ENCODE results near the gene TRPM4.
"Not testable (repeated sequence)": the region's sequence is repeated elsewhere in the genome, so short reads cannot be mapped to it uniquely, and the experiment has no call there.

Gene TRPM4

GRCh38 chr19:49140951-49141350 is 16.6 kb upstream of the TRPM4 start:
- no peak overlapping the region for H3K27ac ChIP-seq (ENCODE audit: low read depth in 2 of 2, low read length in 2 of 2)
- no peaks in the 10 kb centered on the region for H3K36me3 ChIP-seq (ENCODE audit: control insufficient read depth in 2 of 2, insufficient read depth in 2 of 2, low read length in 2 of 2)
- H3K27me3 ChIP-seq (ENCODE audit: control insufficient read depth in 2 of 2, insufficient read depth in 2 of 2, low read length in 2 of 2) = no peaks in the 10 kb centered on the region
- H3K4me1 ChIP-seq (ENCODE audit: control insufficient read depth in 2 of 2, insufficient read depth in 2 of 2, low read length in 2 of 2) = peaks cover 9 to 16% of the 10 kb centered on the region in 2 donors
- no peak overlapping the region for H3K9ac ChIP-seq (ENCODE audit: low read depth in 1 of 2, low read length in 2 of 2)
- no peak overlapping the region for H3K4me3 ChIP-seq (ENCODE audit: low read length in 2 of 2)
- no peaks in the 10 kb centered on the region for H3K9me3 ChIP-seq (ENCODE audit: control insufficient read depth in 2 of 2, low read length in 2 of 2)

- H3K27ac ChIP-seq (ENCODE audit: low read depth in 2 of 2, low read length in 2 of 2) = no peak overlapping the region
- no peaks in the 10 kb centered on the region for H3K9me3 ChIP-seq (ENCODE audit: control insufficient read depth in 2 of 2, low read length in 2 of 2)
- H3K4me1 ChIP-seq (ENCODE audit: control insufficient read depth in 2 of 2, insufficient read depth in 2 of 2, low read length in 2 of 2) = peaks cover 13 to 20% of the 10 kb centered on the region in 2 donors
- no peak overlapping the region for H3K4me3 ChIP-seq (ENCODE audit: low read length in 2 of 2)
- H3K27me3 ChIP-seq (ENCODE audit: control insufficient read depth in 2 of 2, insufficient read depth in 2 of 2, low read length in 2 of 2) = no peaks in the 10 kb centered on the region
- no peak overlapping the region for H3K9ac ChIP-seq (ENCODE audit: low read depth in 1 of 2, low read length in 2 of 2)
- H3K36me3 ChIP-seq (ENCODE audit: control insufficient read depth in 2 of 2, insufficient read depth in 2 of 2, low read length in 2 of 2) = no peaks in the 10 kb centered on the region
These were observed 16.2 kb upstream of the TRPM4 start for GRCh38 chr19:49141352-49141751.

- Histone ChIP-seq H3K9ac (ENCODE audit: low read depth in 1 of 2, low read length in 2 of 2) (no peak overlapping the region), H3K9me3 (ENCODE audit: control insufficient read depth in 2 of 2, low read length in 2 of 2) (no peaks in the 10 kb centered on the region), H3K4me1 (ENCODE audit: control insufficient read depth in 2 of 2, insufficient read depth in 2 of 2, low read length in 2 of 2) (peaks cover 15 to 18% of the 10 kb centered on the region in 2 donors), H3K27me3 (ENCODE audit: control insufficient read depth in 2 of 2, insufficient read depth in 2 of 2, low read length in 2 of 2) (no peaks in the 10 kb centered on the region), H3K27ac (ENCODE audit: low read depth in 2 of 2, low read length in 2 of 2) (no peak overlapping the region), H3K36me3 (ENCODE audit: control insufficient read depth in 2 of 2, insufficient read depth in 2 of 2, low read length in 2 of 2) (no peaks in the 10 kb centered on the region), H3K4me3 (ENCODE audit: low read length in 2 of 2) (peak overlapping the region; percentile 57 to 71)
These were observed 14.7 kb upstream of the TRPM4 start for GRCh38 chr19:49142866-49143335.

GRCh38 chr19:49145573-49146407 is 11.8 kb upstream of the TRPM4 start:
- Histone ChIP-seq H3K9ac (ENCODE audit: low read depth in 1 of 2, low read length in 2 of 2) (no peak overlapping the region), H3K27ac (ENCODE audit: low read depth in 2 of 2, low read length in 2 of 2) (no peak overlapping the region), H3K36me3 (ENCODE audit: control insufficient read depth in 2 of 2, insufficient read depth in 2 of 2, low read length in 2 of 2) (no peaks in the 10 kb centered on the region), H3K27me3 (ENCODE audit: control insufficient read depth in 2 of 2, insufficient read depth in 2 of 2, low read length in 2 of 2) (no peaks in the 10 kb centered on the region), H3K9me3 (ENCODE audit: control insufficient read depth in 2 of 2, low read length in 2 of 2) (no peaks in the 10 kb centered on the region), H3K4me1 (ENCODE audit: control insufficient read depth in 2 of 2, insufficient read depth in 2 of 2, low read length in 2 of 2) (peaks cover 33 to 40% of the 10 kb centered on the region in 2 donors), H3K4me3 (ENCODE audit: low read length in 2 of 2) (peak overlapping the region; percentile 20 to 25)

GRCh38 chr19:49146408-49146770 is 11.2 kb upstream of the TRPM4 start:
- H3K9ac ChIP-seq (ENCODE audit: low read depth in 1 of 2, low read length in 2 of 2); H3K27me3 ChIP-seq (ENCODE audit: control insufficient read depth in 2 of 2, insufficient read depth in 2 of 2, low read length in 2 of 2); H3K9me3 ChIP-seq (ENCODE audit: control insufficient read depth in 2 of 2, low read length in 2 of 2); H3K36me3 ChIP-seq (ENCODE audit: control insufficient read depth in 2 of 2, insufficient read depth in 2 of 2, low read length in 2 of 2); H3K27ac ChIP-seq (ENCODE audit: low read depth in 2 of 2, low read length in 2 of 2): not testable (repeated sequence)
- Histone ChIP-seq H3K4me1 (ENCODE audit: control insufficient read depth in 2 of 2, insufficient read depth in 2 of 2, low read length in 2 of 2) (peaks cover 37 to 46% of the 10 kb centered on the region in 2 donors), H3K4me3 (ENCODE audit: low read length in 2 of 2) (peak overlapping the region in 1 of 2 donors; percentile 20)

- Histone ChIP-seq H3K9me3 (ENCODE audit: control insufficient read depth in 2 of 2, low read length in 2 of 2) (no peaks in the 10 kb centered on the region), H3K27me3 (ENCODE audit: control insufficient read depth in 2 of 2, insufficient read depth in 2 of 2, low read length in 2 of 2) (no peaks in the 10 kb centered on the region), H3K36me3 (ENCODE audit: control insufficient read depth in 2 of 2, insufficient read depth in 2 of 2, low read length in 2 of 2) (no peaks in the 10 kb centered on the region), H3K4me3 (ENCODE audit: low read length in 2 of 2) (peak overlapping the region; percentile 88 to 93), H3K27ac (ENCODE audit: low read depth in 2 of 2, low read length in 2 of 2) (peak overlapping the region; percentile 66 to 97), H3K4me1 (ENCODE audit: control insufficient read depth in 2 of 2, insufficient read depth in 2 of 2, low read length in 2 of 2) (peaks cover 38 to 45% of the 10 kb centered on the region in 2 donors), H3K9ac (ENCODE audit: low read depth in 1 of 2, low read length in 2 of 2) (peak overlapping the region; percentile 50 to 72)
These were observed 9.4 kb upstream of the TRPM4 start for GRCh38 chr19:49148044-49148682.

- peak overlapping the region; percentile 88 to 93 for H3K4me3 ChIP-seq (ENCODE audit: low read length in 2 of 2)
- peak overlapping the region; percentile 82 to 94 for H3K9ac ChIP-seq (ENCODE audit: low read depth in 1 of 2, low read length in 2 of 2)
- peaks cover 38 to 45% of the 10 kb centered on the region in 2 donors for H3K4me1 ChIP-seq (ENCODE audit: control insufficient read depth in 2 of 2, insufficient read depth in 2 of 2, low read length in 2 of 2)
- H3K9me3 ChIP-seq (ENCODE audit: control insufficient read depth in 2 of 2, low read length in 2 of 2) = no peaks in the 10 kb centered on the region
- H3K27me3 ChIP-seq (ENCODE audit: control insufficient read depth in 2 of 2, insufficient read depth in 2 of 2, low read length in 2 of 2) = no peaks in the 10 kb centered on the region
- H3K27ac ChIP-seq (ENCODE audit: low read depth in 2 of 2, low read length in 2 of 2) = peak overlapping the region; percentile 93 to 97
- no peaks in the 10 kb centered on the region for H3K36me3 ChIP-seq (ENCODE audit: control insufficient read depth in 2 of 2, insufficient read depth in 2 of 2, low read length in 2 of 2)
These were observed 8.6 kb upstream of the TRPM4 start for GRCh38 chr19:49148784-49149651.

GRCh38 chr19:49149652-49150105 is 7.9 kb upstream of the TRPM4 start:
- H3K36me3 ChIP-seq (ENCODE audit: control insufficient read depth in 2 of 2, insufficient read depth in 2 of 2, low read length in 2 of 2) = no peaks in the 10 kb centered on the region
- H3K9ac ChIP-seq (ENCODE audit: low read depth in 1 of 2, low read length in 2 of 2) = peak overlapping the region; percentile 82 to 94
- peak overlapping the region; percentile 88 to 93 for H3K4me3 ChIP-seq (ENCODE audit: low read length in 2 of 2)
- H3K27ac ChIP-seq (ENCODE audit: low read depth in 2 of 2, low read length in 2 of 2) = peak overlapping the region; percentile 93 to 97
- H3K4me1 ChIP-seq (ENCODE audit: control insufficient read depth in 2 of 2, insufficient read depth in 2 of 2, low read length in 2 of 2) = peaks cover 38 to 45% of the 10 kb centered on the region in 2 donors
- no peaks in the 10 kb centered on the region for H3K27me3 ChIP-seq (ENCODE audit: control insufficient read depth in 2 of 2, insufficient read depth in 2 of 2, low read length in 2 of 2)
- H3K9me3 ChIP-seq (ENCODE audit: control insufficient read depth in 2 of 2, low read length in 2 of 2) = no peaks in the 10 kb centered on the region

GRCh38 chr19:49150106-49150943 is 7.3 kb upstream of the TRPM4 start:
- Histone ChIP-seq H3K4me1 (ENCODE audit: control insufficient read depth in 2 of 2, insufficient read depth in 2 of 2, low read length in 2 of 2) (peaks cover 38 to 44% of the 10 kb centered on the region in 2 donors), H3K27ac (ENCODE audit: low read depth in 2 of 2, low read length in 2 of 2) (peak overlapping the region; percentile 93 to 97), H3K9ac (ENCODE audit: low read depth in 1 of 2, low read length in 2 of 2) (peak overlapping the region; percentile 82 to 94), H3K4me3 (ENCODE audit: low read length in 2 of 2) (peak overlapping the region; percentile 88 to 93), H3K9me3 (ENCODE audit: control insufficient read depth in 2 of 2, low read length in 2 of 2) (no peaks in the 10 kb centered on the region), H3K27me3 (ENCODE audit: control insufficient read depth in 2 of 2, insufficient read depth in 2 of 2, low read length in 2 of 2) (no peaks in the 10 kb centered on the region), H3K36me3 (ENCODE audit: control insufficient read depth in 2 of 2, insufficient read depth in 2 of 2, low read length in 2 of 2) (no peaks in the 10 kb centered on the region)

Measured in mucosa of rectum (tissue), 2 donors.